Measurements from ENCODE around the gene DBH.

Gene DBH

GRCh38 chr9:133635533-133636531 lies at the start of gene DBH:
TSS of gene DBH (plus strand) at chr9:133636363. CDS start at chr9:133636372, 9 bp downstream.
- DNase-seq, result no peak
- in situ Hi-C loops (cut with MboI; ENCODE audit: low pct_unique_long_range_greater_than_20kb, low sequenced_read_pairs), result no loop called here

- in situ Hi-C loops (cut with MboI; ENCODE audit: low pct_unique_long_range_greater_than_20kb, low sequenced_read_pairs), result no loop called here
- DNase-seq, result no peak
Measured at GRCh38 chr9:133587051-133587450, 49.1 kb upstream of the DBH start.

GRCh38 chr9:133587466-133587865 lies 48.7 kb upstream of the DBH start:
- DNase-seq, result no peak
- in situ Hi-C loops (cut with MboI; ENCODE audit: low pct_unique_long_range_greater_than_20kb, low sequenced_read_pairs), result no loop called here

- in situ Hi-C loops (cut with MboI; ENCODE audit: low pct_unique_long_range_greater_than_20kb, low sequenced_read_pairs), result no loop called here
- peak; percentile 16 for DNase-seq
Measured at GRCh38 chr9:133589454-133590227, 46.5 kb upstream of the DBH start.

GRCh38 chr9:133590231-133590855 lies 45.8 kb upstream of the DBH start:
- in situ Hi-C loops (cut with MboI; ENCODE audit: low pct_unique_long_range_greater_than_20kb, low sequenced_read_pairs), result no loop called here

GRCh38 chr9:133591116-133591910 lies 44.9 kb upstream of the DBH start:
- DNase-seq, result no peak
- in situ Hi-C loops (cut with MboI; ENCODE audit: low pct_unique_long_range_greater_than_20kb, low sequenced_read_pairs), result no loop called here

More at GRCh38 chr9:133590231-133590855, 45.8 kb upstream of the DBH start:
- no peak for DNase-seq

GRCh38 chr9:133591985-133592384 lies 44.2 kb upstream of the DBH start:
- in situ Hi-C loops (cut with MboI; ENCODE audit: low pct_unique_long_range_greater_than_20kb, low sequenced_read_pairs), result no loop called here
- DNase-seq, result no peak

- in situ Hi-C loops (cut with MboI; ENCODE audit: low pct_unique_long_range_greater_than_20kb, low sequenced_read_pairs), result no loop called here
- DNase-seq, result no peak
Measured at GRCh38 chr9:133592731-133593409, 43.3 kb upstream of the DBH start.

- in situ Hi-C loops (cut with MboI; ENCODE audit: low pct_unique_long_range_greater_than_20kb, low sequenced_read_pairs), result no loop called here
- DNase-seq, result no peak
Measured at GRCh38 chr9:133593587-133594253, 42.4 kb upstream of the DBH start.

- in situ Hi-C loops (cut with MboI; ENCODE audit: low pct_unique_long_range_greater_than_20kb, low sequenced_read_pairs), result no loop called here
- DNase-seq, result no peak
Measured at GRCh38 chr9:133594310-133594709, 41.9 kb upstream of the DBH start.

GRCh38 chr9:133595910-133596309 lies 40.3 kb upstream of the DBH start:
- DNase-seq, result no peak
- in situ Hi-C loops (cut with MboI; ENCODE audit: low pct_unique_long_range_greater_than_20kb, low sequenced_read_pairs), result no loop called here

- no peak for DNase-seq
- in situ Hi-C loops (cut with MboI; ENCODE audit: low pct_unique_long_range_greater_than_20kb, low sequenced_read_pairs), result no loop called here
Measured at GRCh38 chr9:133597316-133597957, 38.7 kb upstream of the DBH start.

GRCh38 chr9:133598978-133599377 lies 37.2 kb upstream of the DBH start:
- no peak for DNase-seq

GRCh38 chr9:133599470-133600173 lies 36.5 kb upstream of the DBH start:
- in situ Hi-C loops (cut with MboI; ENCODE audit: low pct_unique_long_range_greater_than_20kb, low sequenced_read_pairs), result no loop called here
- DNase-seq, result no peak

More at GRCh38 chr9:133598978-133599377, 37.2 kb upstream of the DBH start:
- in situ Hi-C loops (cut with MboI; ENCODE audit: low pct_unique_long_range_greater_than_20kb, low sequenced_read_pairs), result no loop called here

- in situ Hi-C loops (cut with MboI; ENCODE audit: low pct_unique_long_range_greater_than_20kb, low sequenced_read_pairs), result no loop called here
- DNase-seq, result no peak
Measured at GRCh38 chr9:133600739-133601138, 35.4 kb upstream of the DBH start.

GRCh38 chr9:133601746-133602145 lies 34.4 kb upstream of the DBH start:
- in situ Hi-C loops (cut with MboI; ENCODE audit: low pct_unique_long_range_greater_than_20kb, low sequenced_read_pairs), result no loop called here
- DNase-seq, result no peak

GRCh38 chr9:133602277-133602676 lies 33.9 kb upstream of the DBH start:
- DNase-seq, result no peak
- in situ Hi-C loops (cut with MboI; ENCODE audit: low pct_unique_long_range_greater_than_20kb, low sequenced_read_pairs), result no loop called here

Measured in KBM-7 (cell line).